Pons (tissue), 1 donor: ENCODE results near the gene NRDE2.
A peak's percentile ranks its signal among the peaks of the same experiment; 100 is the strongest.
"Not testable (repeated sequence)": the region's sequence is repeated elsewhere in the genome, so short reads cannot be mapped to it uniquely, and the experiment has no call there.

ENCODE experiments used
- DNase-seq: peaks from one replicate; pipeline ENCODE4 v3.0.0-alpha.2; 2016; ENCODE audit warnings: low spot score

Gene NRDE2

DNA sequence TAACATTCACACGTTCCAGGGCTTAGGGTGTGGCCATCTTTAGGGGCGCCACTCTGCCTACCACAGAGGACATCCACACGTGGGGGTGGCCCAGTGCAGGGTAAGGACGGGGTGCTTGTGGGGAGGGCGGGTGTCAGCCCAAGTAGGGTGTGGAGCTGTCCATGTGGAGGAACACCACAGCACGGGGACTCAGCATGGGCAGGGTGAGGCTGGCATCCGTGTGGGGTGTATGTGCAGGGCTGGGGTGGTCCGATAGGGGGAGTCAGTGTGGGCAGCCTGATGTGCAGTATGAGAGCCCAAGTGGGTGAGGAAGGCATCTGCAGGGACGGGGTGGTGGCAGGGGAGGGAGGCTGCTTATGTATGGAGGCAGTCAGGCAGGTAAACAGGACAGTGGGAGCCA, 57.7 kb downstream of the NRDE2 start:
- DNase-seq = no peak

DNA sequence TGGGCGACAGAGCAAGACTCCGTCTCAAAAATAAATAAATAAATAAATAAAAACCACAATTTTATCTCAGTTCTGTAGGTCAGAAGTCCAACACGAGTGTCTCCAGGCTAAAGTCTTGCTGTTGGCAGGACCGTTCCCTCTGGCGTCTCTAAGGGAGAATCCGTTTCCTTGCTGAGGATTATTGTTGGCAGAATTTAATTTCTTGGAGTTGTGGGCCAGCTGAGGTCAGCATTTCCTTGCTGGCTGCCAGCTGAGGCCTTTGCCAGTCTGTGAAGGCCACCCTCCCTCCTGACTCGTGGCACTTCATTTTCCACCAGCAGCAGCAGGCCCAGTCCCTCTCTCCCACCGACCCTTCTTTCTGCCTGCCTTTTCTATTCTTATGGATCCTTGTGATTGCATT, 58.2 kb downstream of the NRDE2 start:
- DNase-seq = no peak

DNA sequence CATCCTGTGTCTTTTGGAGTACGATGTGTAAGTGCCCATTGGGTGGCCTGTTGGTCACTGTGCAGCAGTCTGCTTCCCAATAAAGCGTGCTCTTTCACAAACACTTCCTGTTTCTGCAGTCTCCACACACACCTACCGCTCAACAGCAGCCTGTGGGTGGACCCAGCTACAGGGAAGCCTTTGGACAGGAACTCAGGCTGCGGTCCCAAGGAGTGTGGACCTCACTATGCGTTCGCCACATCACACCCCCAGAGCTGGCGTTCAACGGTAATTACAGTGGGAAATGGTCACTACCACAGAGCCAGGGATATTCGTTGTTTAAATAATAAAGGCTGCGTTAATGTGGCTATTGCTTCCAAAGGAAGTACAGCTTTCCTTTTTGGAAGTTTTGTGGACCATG, 59.2 kb downstream of the NRDE2 start:
- DNase-seq = no peak

DNA sequence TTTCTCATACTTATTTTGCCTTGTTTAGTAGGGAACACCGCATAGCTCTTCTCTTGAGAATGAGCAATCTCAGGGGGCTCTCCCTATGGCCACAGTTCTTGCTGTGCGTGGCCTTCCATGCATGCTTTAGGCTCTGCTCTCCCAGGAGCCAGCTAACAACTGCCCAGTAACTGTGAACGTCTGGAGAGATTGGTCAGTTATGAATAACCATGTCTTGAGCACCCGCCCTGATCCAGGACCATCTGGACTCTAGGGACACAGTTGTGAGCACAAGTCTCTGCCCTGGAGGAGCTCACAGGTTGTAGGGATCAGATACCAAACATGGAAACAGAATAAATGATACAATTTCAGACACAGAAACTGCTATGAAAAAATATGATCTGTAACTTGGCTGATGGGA, 63.3 kb downstream of the NRDE2 start:
- DNase-seq = no peak

DNA sequence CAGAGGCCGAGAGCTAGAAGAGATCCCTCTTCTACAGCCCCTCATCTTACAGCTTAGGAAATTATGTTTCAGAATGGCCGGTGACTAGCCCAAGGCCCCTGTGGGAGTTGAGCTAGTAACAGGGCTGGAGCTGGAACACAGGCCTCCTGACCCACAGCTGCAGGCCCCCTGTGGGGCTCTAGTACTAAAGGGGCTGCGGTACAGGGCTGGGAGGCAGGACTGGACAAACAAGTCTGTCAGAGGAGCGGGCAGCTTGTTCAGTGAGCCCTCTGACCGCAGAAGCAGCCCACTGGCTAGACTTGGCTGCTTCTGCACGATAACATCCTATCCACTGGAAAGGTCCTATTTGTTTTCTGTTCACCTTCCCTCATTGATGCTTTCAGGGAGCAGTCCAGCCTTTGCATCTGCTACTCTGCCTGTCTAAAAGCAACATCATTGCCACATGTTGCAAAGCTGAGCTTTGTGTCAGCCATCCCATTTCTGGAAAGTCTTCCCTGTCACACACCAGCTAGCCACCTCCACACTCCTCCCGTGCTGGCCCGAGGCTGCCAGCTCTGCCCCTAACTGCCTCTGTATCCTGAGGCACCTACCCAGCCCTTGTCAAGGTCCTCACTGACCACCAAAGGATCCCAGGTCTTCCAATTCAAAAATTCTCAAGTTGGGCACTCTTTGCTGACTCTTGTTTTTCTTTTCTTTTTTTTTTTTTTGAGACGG, 65.1 kb downstream of the NRDE2 start:
- no peak for DNase-seq

DNA sequence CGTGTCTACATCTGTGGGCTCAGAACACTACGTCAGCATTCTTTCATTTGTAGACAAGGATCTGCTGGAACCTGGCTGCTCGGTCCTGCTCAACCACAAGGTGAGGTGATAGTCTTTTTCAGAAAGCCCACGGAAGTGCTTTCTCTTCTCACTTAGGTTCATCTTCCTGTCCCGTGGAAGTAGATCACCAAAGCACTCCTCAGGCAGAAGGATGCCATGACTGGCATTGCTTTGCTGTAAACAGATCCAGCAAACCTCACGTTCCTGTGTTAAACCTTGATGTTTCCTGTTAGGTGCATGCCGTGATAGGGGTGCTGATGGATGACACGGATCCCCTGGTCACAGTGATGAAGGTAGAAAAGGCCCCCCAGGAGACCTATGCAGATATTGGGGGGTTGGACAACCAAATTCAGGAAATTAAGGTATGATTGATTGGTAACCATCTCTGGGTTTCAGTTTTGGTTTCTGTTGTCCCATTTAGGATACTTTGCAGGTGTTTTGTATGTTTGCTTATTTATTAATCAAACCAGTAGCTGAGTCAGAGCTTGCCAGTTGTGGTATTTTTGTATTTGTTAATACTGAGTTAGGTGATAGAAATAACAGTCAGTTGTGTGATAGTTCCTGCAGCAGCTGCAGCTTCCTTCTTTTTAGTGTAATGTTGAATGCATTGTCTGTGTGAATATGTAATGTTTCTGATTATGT, 67.8 kb downstream of the NRDE2 start:
- no peak for DNase-seq

DNA sequence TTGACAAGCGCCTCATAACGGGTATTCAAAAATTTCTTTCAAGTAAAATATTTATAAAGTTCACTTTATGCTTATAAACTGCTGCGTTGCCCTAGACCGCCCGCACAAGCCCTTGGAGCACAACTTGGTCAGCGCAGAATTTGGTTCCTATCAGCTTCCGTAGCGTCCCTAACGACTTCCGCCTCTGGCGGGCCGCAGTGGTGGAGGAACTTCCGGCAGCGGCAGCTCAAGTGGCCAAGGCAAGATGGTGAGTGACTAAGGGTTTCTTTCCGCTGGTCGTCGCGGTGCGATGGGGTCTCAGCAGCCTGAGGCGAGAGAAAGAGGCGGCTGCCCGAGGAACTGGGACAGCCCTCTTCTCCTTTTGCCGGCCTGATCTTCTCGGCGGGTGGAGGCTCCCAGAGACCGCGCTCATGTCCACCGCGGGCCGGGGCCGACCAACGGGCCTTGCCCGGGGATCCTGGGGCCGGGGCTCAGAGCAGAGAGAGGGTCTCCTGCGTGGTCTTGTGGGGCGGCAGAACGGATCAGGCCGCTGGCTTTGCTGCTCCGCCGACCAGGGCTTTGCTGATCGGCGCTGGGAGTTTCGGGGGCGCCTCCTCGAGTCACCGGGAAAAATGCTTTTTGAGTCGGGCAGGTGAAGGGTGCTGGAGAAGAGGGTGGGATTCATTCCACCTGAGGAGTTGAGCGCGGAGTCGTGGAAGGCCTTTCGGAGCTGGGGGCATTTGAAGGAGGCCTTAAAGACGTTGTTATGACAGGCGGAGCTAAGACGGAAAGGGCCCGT, 75.2 kb downstream of the NRDE2 start, which contains the start of gene PSMC1:
PSMC1 (plus strand) TSS at position 200 of the 778 bp plus-strand sequence; CDS start at position 245, 45 bp downstream.
- DNase-seq = peak; percentile 92

DNA sequence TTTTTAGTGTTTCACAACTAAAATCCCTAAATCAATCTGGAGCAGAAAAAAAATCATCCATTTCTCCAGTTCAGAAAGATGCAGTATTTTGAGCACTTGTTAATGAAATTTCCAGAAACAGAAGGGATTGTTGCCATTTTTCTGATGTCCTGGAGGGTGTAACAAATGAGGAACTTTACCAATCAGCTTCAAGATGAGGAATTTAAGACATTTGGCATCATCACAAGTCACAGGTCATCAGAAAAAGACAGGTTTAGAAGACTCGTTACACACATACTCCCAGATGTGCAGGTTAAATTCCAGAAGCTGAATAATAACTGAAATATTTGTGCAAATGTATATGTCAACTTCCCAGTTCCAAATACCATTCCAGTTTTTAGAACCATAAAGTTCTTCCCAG, 75.9 kb downstream of the NRDE2 start:
- no peak for DNase-seq

DNA sequence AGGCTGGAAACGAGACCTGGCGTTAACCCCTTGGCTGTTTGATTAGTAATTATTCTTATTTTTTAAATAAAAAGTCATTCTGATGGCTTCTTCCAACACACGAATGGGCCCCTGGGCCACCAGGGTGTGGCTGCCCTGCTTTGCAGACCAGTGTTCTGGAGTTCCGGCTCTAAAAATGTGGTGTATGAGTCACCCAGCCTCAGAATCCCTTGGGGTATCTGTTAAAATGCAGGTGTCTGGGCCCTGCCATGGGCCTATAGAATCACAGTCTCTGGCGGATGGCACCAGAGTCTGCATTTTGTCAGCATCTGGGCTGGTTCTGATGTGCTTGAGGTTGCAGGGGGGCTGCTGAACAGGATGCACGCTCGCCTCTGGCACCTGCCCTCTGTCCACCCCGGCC, 77.9 kb downstream of the NRDE2 start:
- no peak for DNase-seq

DNA sequence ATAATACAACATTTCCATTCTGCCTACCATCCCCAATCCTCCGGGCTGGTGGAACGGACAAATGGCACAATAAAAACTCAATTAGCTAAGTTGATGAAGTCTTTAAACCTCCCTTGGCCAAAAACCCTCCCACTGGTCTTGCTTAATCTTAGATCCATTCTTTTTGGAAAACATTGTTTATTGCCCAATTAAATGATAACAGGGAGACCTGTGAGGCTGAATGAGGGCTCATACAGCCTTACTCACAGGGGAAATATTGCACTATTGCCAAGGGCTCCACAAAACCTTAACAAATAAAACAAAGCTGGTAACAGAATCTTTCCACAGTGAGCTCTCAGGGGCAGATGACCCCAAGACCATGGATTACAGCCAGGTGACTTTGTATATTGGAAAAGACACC, 83.1 kb downstream of the NRDE2 start:
- no peak for DNase-seq

DNA sequence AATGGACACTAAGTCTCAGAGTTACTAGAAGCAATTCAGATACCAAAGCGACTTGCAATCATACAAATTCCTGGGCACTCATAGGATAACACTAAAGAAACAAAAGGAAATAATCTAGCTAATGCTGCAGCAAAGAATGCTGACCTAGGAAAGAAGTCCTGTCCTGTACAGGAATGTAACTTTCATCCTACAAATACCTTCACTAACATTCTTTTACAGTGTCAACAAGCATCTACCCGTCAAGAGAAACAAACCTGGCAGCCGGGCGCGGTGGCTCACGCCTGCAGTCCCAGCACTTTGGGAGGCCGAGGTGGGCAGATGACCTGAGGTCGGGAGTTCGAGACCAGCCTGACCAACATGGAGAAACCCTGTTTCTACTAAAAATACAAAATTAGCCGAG, 84.3 kb downstream of the NRDE2 start:
- not testable (repeated sequence) for DNase-seq

DNA sequence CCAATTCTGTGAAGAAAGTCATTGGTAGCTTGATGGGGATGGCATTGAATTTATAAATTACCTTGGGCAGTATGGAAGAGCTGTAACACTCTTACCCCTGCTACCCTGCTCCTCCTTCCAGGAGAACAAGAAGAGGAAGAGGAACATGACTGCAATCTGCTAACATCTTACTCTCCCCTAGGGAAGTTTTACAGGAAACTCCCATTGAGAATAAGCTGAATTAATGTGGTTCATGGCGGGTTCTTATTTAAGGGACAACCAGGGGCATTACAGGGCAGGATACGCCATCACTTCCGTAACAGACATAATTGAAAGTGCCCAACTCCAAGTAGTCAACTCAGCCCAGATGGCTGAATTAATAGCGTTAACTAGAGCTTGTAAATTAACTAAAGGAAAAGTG, 84.8 kb downstream of the NRDE2 start:
- no peak for DNase-seq

DNA sequence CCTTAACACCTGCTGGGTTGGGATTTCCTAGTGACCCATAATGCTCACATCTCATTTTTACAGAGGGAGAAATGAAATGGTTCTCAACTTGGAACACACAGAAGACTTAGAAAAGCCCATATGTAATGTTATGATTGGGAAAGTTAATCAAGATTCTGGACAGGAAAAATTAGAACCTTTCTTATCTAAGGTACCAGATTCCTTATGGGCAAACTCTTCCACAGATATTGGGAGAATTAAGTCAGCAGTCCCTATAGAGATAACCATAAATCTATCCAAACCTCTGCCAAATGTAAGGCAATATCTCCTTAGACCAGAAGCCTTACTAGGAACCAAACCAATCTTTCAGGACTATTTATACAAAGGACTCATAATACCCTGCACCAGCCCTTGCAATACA, 89.3 kb downstream of the NRDE2 start:
- DNase-seq = no peak

DNA sequence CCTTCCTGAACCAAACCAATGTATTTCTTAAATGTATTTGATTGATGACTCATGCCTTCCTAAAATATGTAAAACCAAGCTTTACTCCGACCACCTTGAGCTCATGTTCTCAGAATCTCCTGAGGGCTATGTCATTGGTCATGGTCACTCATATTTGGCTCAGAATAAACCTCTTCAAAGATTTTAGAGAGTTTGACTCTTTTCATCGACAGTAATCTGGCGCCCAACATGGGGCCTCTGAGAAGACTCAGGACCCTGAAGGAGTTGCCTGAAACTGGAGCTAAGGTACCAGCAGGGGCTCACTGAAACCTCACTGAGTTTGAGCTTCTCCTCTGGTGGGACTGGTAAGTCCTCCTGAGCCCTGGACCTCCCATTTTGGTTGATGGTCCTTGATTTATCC, 92.6 kb downstream of the NRDE2 start:
- no peak for DNase-seq

DNA sequence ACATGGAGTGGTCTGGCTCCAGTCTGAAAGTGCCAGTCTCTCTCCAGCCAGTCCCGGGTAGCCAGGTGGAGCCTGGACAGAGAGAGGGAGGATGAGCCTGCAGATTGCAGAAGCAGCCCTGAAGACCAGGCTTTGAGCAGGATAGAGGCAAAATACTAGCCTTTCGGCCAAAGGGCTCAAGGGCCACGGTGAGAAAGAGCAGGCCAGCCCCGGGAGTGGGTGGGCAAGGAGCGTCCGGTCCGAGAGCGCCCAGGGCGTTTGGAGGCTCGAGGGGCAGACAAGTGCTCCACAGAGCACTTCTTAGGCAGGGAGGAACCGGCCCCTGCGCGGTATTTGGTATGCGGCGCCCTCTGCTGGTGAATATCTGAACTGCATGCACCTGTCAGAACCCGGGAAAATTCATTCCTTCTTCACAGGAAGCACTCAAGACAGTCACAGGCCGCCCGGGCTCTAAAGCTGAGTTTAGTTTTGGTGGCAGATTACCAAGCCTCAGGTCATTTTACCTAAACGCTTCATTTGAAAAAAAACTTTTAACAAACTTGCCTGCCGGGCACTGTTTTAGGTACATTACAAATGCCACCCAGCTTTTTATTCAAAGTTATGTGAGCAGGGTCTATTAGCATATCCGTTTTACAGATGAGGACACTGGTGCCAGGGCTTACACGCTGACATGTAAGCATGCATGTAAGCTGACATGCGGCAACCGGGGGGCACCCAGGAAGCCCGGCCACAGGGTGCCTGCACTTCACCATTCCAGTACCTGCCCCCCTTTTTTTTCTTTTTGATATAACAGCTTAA, 96.4 kb downstream of the NRDE2 start:
- DNase-seq = peak; percentile 25

DNA sequence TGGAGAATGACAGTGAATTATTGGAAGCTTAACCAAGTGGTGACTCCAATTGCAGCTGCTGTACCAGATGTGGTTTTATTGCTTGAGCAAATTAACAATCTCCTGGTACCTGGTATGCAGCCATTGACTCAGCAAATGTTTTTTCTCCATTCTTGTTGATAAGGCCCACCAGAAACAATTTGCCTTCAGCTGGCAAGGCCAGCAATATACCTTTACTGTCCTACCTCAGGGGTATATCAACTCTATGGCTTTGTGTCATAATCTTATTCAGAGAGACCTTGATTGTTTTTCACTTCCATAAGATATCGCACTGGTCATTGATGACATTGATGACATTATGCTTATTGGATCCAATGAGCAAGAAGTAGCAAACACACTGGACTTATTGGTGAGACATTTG, 101.8 kb downstream of the NRDE2 start:
- not testable (repeated sequence) for DNase-seq

DNA sequence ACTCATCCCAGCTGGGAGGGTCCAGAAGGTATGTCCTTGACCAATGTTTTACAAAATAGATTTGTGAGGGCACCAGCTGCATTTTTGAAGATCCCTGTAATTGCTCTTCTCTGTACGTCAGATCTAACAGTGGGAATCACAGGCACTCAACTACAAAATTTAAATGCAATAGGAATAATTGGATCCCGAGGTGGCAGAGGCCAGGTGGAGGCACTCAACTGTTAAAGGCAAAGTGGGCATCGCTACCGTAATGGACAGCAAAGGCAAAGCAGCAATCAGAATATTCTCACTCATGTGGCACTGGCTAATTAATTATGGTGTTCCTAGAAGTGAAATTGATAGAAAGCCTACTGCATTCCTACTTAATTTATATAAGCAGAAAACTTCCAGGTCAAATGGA, 103.3 kb downstream of the NRDE2 start:
- no peak for DNase-seq
